ENCODE measurements around the gene TIMM17B.

TIMM17B gene

GRCh38 chrX:48939524-48940228, 42.1 kb upstream of the TIMM17B start:
- H4K20me1 ChIP-seq (ENCODE audit: insufficient read depth), result no peaks in the 10 kb centered on the region
- no peak overlapping the region for H2AFZ ChIP-seq (ENCODE audit: low read depth)
- peaks cover 93% of the 10 kb centered on the region for H3K4me1 ChIP-seq (ENCODE audit: low read depth, poor library complexity, severe bottlenecking)
- peak overlapping the region; percentile 100 for H3K4me2 ChIP-seq
- peak overlapping the region; percentile 98 for H3K27ac ChIP-seq
- TF ChIP-seq CTCF (conservative IDR thresholded peaks at IDR 0.05; ENCODE audit: low read depth, low read length), result no peak
- no peaks in the 10 kb centered on the region for H3K36me3 ChIP-seq (ENCODE audit: insufficient read depth)
- peak overlapping the region; percentile 70 for H3K9ac ChIP-seq
- peaks cover 23% of the 10 kb centered on the region; the same call in 1 of the 2 replicates for H3K79me2 ChIP-seq (ENCODE audit: insufficient read depth, low read depth)
- no peak overlapping the region for H3K4me3 ChIP-seq (IDR thresholded peaks at IDR 0.05; ENCODE audit: insufficient read depth, low read depth, low read length)
- H3K27me3 ChIP-seq (ENCODE audit: insufficient read depth, low read depth), result no peaks in the 10 kb centered on the region

DNA sequence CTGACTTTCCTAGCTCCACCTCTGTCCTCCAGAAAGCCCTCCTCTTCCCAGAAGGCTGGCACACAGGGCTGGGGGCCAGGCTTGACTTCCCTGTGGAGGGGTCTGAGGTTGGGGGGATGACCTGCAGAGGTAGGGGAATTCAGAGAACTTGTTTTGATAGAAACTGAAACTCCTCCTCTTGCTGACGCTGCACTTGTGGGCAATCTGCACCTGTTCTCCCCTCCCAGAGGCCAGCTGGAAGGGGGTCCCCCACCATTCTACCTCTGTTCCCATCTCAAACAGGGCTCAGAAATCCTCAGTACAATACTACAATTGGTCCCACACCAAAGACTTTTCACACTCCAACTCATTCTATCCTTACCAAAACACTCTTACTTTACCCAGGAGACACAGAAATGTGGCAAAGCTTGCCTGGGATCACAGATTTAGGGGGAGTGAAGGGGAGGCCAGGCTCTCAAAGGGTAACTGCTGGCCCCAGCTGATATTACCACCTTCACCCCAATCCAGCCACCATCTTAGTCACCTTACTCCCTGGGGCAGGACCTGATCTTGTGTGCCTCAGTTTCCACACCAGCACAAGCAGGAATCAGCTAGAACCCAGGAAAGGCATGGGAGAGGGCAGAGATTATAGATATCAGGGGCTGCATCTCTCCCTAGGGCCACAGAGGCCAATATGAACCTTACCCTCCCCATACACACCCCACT, 41.3 kb upstream of the TIMM17B start:
- H3K4me1 ChIP-seq (ENCODE audit: low read depth, poor library complexity, severe bottlenecking), result peaks cover 93% of the 10 kb centered on the region
- H3K27ac ChIP-seq, result peak overlapping the region; percentile 98
- no peaks in the 10 kb centered on the region for H3K36me3 ChIP-seq (ENCODE audit: insufficient read depth)
- H4K20me1 ChIP-seq (ENCODE audit: insufficient read depth), result no peaks in the 10 kb centered on the region
- H3K4me3 ChIP-seq (IDR thresholded peaks at IDR 0.05; ENCODE audit: insufficient read depth, low read depth, low read length), result no peak overlapping the region
- TF ChIP-seq CTCF (conservative IDR thresholded peaks at IDR 0.05; ENCODE audit: low read depth, low read length), result no peak
- H2AFZ ChIP-seq (ENCODE audit: low read depth), result no peak overlapping the region
- no peaks in the 10 kb centered on the region for H3K27me3 ChIP-seq (ENCODE audit: insufficient read depth, low read depth)
- peak overlapping the region; percentile 70 for H3K9ac ChIP-seq
- H3K79me2 ChIP-seq (ENCODE audit: insufficient read depth, low read depth), result peaks cover 15% of the 10 kb centered on the region; the same call in 1 of the 2 replicates
- H3K4me2 ChIP-seq, result peak overlapping the region; percentile 100

DNA sequence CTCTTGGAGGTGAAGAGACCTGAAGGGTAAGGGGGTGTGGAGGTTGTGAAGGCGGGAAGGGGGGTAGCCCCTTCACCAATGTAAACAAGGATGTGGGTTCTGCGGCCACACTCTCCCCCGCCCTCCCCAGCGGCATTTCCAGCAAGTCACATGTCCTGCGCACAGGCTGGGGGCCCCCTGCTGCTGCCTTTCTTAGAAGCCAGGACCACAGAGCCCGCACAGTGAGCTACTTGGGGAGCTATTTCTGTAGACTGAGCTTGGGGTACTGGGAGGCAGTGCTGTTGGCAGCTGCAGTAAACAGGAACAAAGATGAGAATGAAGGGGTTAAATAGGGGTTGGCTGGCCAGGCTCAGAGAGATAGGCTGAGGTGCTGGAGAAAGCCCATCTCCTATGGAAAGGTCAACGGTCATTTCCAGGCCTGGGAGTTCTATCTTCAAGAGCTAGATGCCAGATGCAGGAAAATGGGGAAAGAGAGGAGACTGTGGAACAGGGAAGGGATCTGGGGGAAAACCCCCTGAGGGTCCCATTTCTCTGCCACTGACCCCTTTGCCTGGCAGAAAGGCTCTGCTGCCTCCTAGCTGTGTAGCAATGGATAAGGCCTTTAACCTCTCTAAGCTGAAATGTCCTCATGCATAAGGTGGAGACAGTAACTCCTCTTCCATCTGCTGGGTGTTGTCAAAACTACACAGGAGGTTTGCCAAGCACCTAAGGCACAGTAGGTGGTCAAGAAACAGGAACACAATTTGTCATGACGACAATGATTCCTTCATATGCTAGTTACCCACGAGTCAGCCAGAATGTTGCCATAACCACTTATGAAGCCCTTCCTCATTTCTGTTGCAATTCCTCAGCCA, 39.7 kb upstream of the TIMM17B start:
- no peak overlapping the region for H2AFZ ChIP-seq (ENCODE audit: low read depth)
- no peaks in the 10 kb centered on the region for H3K36me3 ChIP-seq (ENCODE audit: insufficient read depth)
- peak overlapping the region; percentile 100 for H3K4me2 ChIP-seq
- H3K27ac ChIP-seq, result peak overlapping the region; percentile 98
- no peak overlapping the region for H3K4me3 ChIP-seq (IDR thresholded peaks at IDR 0.05; ENCODE audit: insufficient read depth, low read depth, low read length)
- H3K4me1 ChIP-seq (ENCODE audit: low read depth, poor library complexity, severe bottlenecking), result peaks cover 90% of the 10 kb centered on the region
- H3K9ac ChIP-seq, result peak overlapping the region; percentile 70
- peak; percentile 63 for TF ChIP-seq CTCF (conservative IDR thresholded peaks at IDR 0.05; ENCODE audit: low read depth, low read length)
- no peaks in the 10 kb centered on the region for H4K20me1 ChIP-seq (ENCODE audit: insufficient read depth)
- H3K79me2 ChIP-seq (ENCODE audit: insufficient read depth, low read depth), result peaks cover 12% of the 10 kb centered on the region; the same call in 1 of the 2 replicates
- H3K27me3 ChIP-seq (ENCODE audit: insufficient read depth, low read depth), result no peaks in the 10 kb centered on the region

- Histone ChIP-seq H3K36me3 (ENCODE audit: insufficient read depth) (no peaks in the 10 kb centered on the region), H3K27me3 (ENCODE audit: insufficient read depth, low read depth) (no peaks in the 10 kb centered on the region)
Measured at GRCh38 chrX:48936429-48937053, 39.0 kb upstream of the TIMM17B start.

More at GRCh38 chrX:48936429-48937053, 39.0 kb upstream of the TIMM17B start:
- peaks cover 8% of the 10 kb centered on the region; the same call in 1 of the 2 replicates for H3K79me2 ChIP-seq (ENCODE audit: insufficient read depth, low read depth)
- no peak overlapping the region for H3K4me3 ChIP-seq (IDR thresholded peaks at IDR 0.05; ENCODE audit: insufficient read depth, low read depth, low read length)
- peak overlapping the region; percentile 98 for H3K27ac ChIP-seq
- H2AFZ ChIP-seq (ENCODE audit: low read depth), result no peak overlapping the region
- peak overlapping the region; percentile 100 for H3K4me2 ChIP-seq
- H3K9ac ChIP-seq, result no peak overlapping the region; the same call in 1 of the 2 replicates
- H4K20me1 ChIP-seq (ENCODE audit: insufficient read depth), result no peaks in the 10 kb centered on the region
- peaks cover 84% of the 10 kb centered on the region for H3K4me1 ChIP-seq (ENCODE audit: low read depth, poor library complexity, severe bottlenecking)
- TF ChIP-seq CTCF (conservative IDR thresholded peaks at IDR 0.05; ENCODE audit: low read depth, low read length), result no peak

Measured in KMS-11 (cell line).